SK-N-SH (cell line): ENCODE data around the gene CUBN. TPM values are rescaled to one million over a fixed set of nuclear protein-coding genes. Genes with fewer than 3 reads are reported as not detected.

Experiments
- CTCF ChIA-PET: fragments of 300-600, 350-600 bp; formaldehyde crosslinking; extraction: SDS; loops from one replicate; lab custom pipeline; 2021; lab: Yijun Ruan, JAX
- POLR2A ChIA-PET: fragments of 350-600 bp; sonication (Branson Sonifier 250); formaldehyde crosslinking; extraction: SDS; loops from one replicate; lab custom pipeline; 2020; ENCODE audit warnings: antibody characterized with exemption, inconsistent platforms; lab: Yijun Ruan, JAX
- DNase-seq: peaks from one replicate; pipeline ENCODE4 v3.0.0; 2012
- H2AFZ ChIP-seq: fragments of 200-600 bp; sonication (generic); 2 replicates; pipeline ENCODE4 v1.8.1; 2016; ENCODE audit warnings: antibody characterized with exemption, mild to moderate bottlenecking, low read depth
- H3F3A ChIP-seq: fragments of 200-600 bp; sonication (generic); replicated peaks from 2 replicates; pipeline ENCODE3; 2016; ENCODE audit warnings: antibody characterized with exemption, mild to moderate bottlenecking; ENCODE audit not compliant: insufficient read depth
- H3K27ac ChIP-seq, 2 experiments: fragments of 200-500 bp in 1 of 2; fragments of 200-600 bp in 1 of 2; sonication (Bioruptor generic) in 1 of 2; sonication (generic), shearing (Covaris generic) in 1 of 2; 2 replicates each; pipeline versions ENCODE4 v1.5.1 to v1.6.1; 2014 to 2016; ENCODE audit warnings: low read depth in 2 of 2, inconsistent platforms in 1 of 2, low read length in 1 of 2, mild to moderate bottlenecking in 1 of 2, mixed read lengths in 1 of 2
- H3K27me3 ChIP-seq: fragments of 200-600 bp; sonication (generic), shearing (Covaris generic); 2 replicates; pipeline ENCODE4 v1.6.1; 2016; ENCODE audit warnings: mixed run types; ENCODE audit not compliant: insufficient read depth
- H3K36me3 ChIP-seq, 2 experiments: fragments of 200-500 bp in 1 of 2; fragments of 200-600 bp in 1 of 2; sonication (Bioruptor generic) in 1 of 2; sonication (generic) in 1 of 2; replicated peaks in 1 of 2; 2 replicates each; pipeline versions ENCODE3 to v1.5.1; 2014 to 2016; ENCODE audit warnings: low read length in 1 of 2, mild to moderate bottlenecking in 1 of 2; ENCODE audit not compliant: insufficient read depth in 2 of 2, control insufficient read depth in 1 of 2
- H3K4me1 ChIP-seq, 2 experiments: fragments of 200-500 bp in 1 of 2; fragments of 200-600 bp in 1 of 2; sonication (Bioruptor generic) in 1 of 2; sonication (generic), shearing (Covaris generic) in 1 of 2; 2 replicates each; pipeline versions ENCODE4 v1.5.1 to v1.6.1; 2014 to 2016; ENCODE audit warnings: low read depth in 1 of 2, low read length in 1 of 2, mixed run types in 1 of 2; ENCODE audit not compliant: insufficient read depth in 2 of 2, control insufficient read depth in 1 of 2
- H3K4me2 ChIP-seq: fragments of 200-600 bp; sonication (generic), shearing (Covaris generic); 2 replicates; pipeline ENCODE4 v1.6.1; 2017; ENCODE audit warnings: mixed run types
- H3K4me3 ChIP-seq, 2 experiments: fragments of 200-500 bp in 1 of 2; fragments of 200-600 bp in 1 of 2; sonication (Bioruptor generic) in 1 of 2; sonication (generic), shearing (Covaris generic) in 1 of 2; 2 replicates each; pipeline versions ENCODE4 v1.5.1 to v1.8.1; 2014 to 2016; ENCODE audit warnings: low read depth in 2 of 2, inconsistent platforms in 1 of 2, low read length in 1 of 2, mild to moderate bottlenecking in 1 of 2, mixed read lengths in 1 of 2, moderate library complexity in 1 of 2
- H3K79me2 ChIP-seq: fragments of 200-600 bp; sonication (generic); 2 replicates; pipeline ENCODE4 v1.8.1; 2017; ENCODE audit warnings: mild to moderate bottlenecking; ENCODE audit not compliant: insufficient read depth
- H3K9ac ChIP-seq: fragments of 200-600 bp; sonication (generic); 2 replicates; pipeline ENCODE4 v1.6.1; 2017; ENCODE audit warnings: mixed run types
- H3K9me2 ChIP-seq: fragments of 200-600 bp; sonication (generic); 2 replicates; pipeline ENCODE4 v1.6.1; 2017; ENCODE audit warnings: mixed run types
- H3K9me3 ChIP-seq: fragments of 200-600 bp; sonication (generic); 2 replicates; pipeline ENCODE4 v1.6.1; 2017; ENCODE audit warnings: mixed run types, mild to moderate bottlenecking, moderate library complexity
- H4K20me1 ChIP-seq: fragments of 200-600 bp; sonication (generic); 2 replicates; pipeline ENCODE4 v1.6.1; 2017; ENCODE audit warnings: mild to moderate bottlenecking, mixed run types; ENCODE audit not compliant: insufficient read depth
- CTCF ChIP-seq: fragments of 200-600 bp; sonication (generic); IDR thresholded peaks from 2 replicates; pipeline ENCODE4 v1.6.1; 2017; ENCODE audit warnings: antibody characterized with exemption, mild to moderate bottlenecking, moderate library complexity
- ELF1 ChIP-seq: IDR thresholded peaks from 2 replicates; pipeline ENCODE4 v1.4.0; 2012
- EP300 ChIP-seq, 2 experiments: IDR thresholded peaks; 2 replicates each; pipeline versions ENCODE4 v1.4.0 to v1.6.1; 2012; ENCODE audit warnings: borderline replicate concordance in 1 of 2, low read depth in 1 of 2, low read length in 1 of 2
- EZH2phosphoT487 ChIP-seq: fragments of 200-600 bp; sonication (generic); IDR thresholded peaks from 2 replicates; pipeline ENCODE4 v1.6.1; 2017; ENCODE audit warnings: low read depth, mixed run types, mild to moderate bottlenecking, antibody characterized with exemption, moderate library complexity, borderline replicate concordance
- FOXM1 ChIP-seq: IDR thresholded peaks from 2 replicates; pipeline ENCODE4 v1.4.0; 2012; ENCODE audit warnings: low read depth, mild to moderate bottlenecking
- GABPA ChIP-seq: IDR thresholded peaks from 2 replicates; pipeline ENCODE4 v1.4.0; 2012; ENCODE audit warnings: low read depth, mild to moderate bottlenecking
- IRF3 ChIP-seq: fragments of 150-350 bp; IDR thresholded peaks from 2 replicates; pipeline ENCODE4 v1.6.1; 2016; ENCODE audit warnings: mild to moderate bottlenecking, low read depth, low read length
- JUND ChIP-seq: IDR thresholded peaks from 2 replicates; pipeline ENCODE4 v1.4.0; 2012
- MAX ChIP-seq: IDR thresholded peaks from 2 replicates; pipeline ENCODE4 v1.4.0; 2012; ENCODE audit warnings: low read depth
- MEF2A ChIP-seq: IDR thresholded peaks from 2 replicates; pipeline ENCODE4 v1.4.0; 2012; ENCODE audit warnings: low read depth, borderline replicate concordance
- MXI1 ChIP-seq: IDR thresholded peaks from 2 replicates; pipeline ENCODE4 v1.6.1; 2012; ENCODE audit warnings: mild to moderate bottlenecking, low read depth, low read length, improper control_type of control experiment
- NFIC ChIP-seq: IDR thresholded peaks from 2 replicates; pipeline ENCODE4 v1.4.0; 2012; ENCODE audit warnings: borderline replicate concordance
- NRF1 ChIP-seq: IDR thresholded peaks from 2 replicates; pipeline ENCODE4 v1.6.1; 2012; ENCODE audit warnings: low read depth, mild to moderate bottlenecking, low read length
- PBX3 ChIP-seq: IDR thresholded peaks from 2 replicates; pipeline ENCODE4; 2012
- RCOR1 ChIP-seq: fragments of 150-350 bp; IDR thresholded peaks from 2 replicates; pipeline ENCODE4 v1.6.1; 2017; ENCODE audit warnings: antibody characterized with exemption, low read length
- REST ChIP-seq: IDR thresholded peaks from 2 replicates; pipeline ENCODE4 v1.6.1; 2012; ENCODE audit warnings: mild to moderate bottlenecking, low read depth, low read length, moderate library complexity
- RXRA ChIP-seq: IDR thresholded peaks from 2 replicates; pipeline ENCODE4 v1.4.0; 2012; ENCODE audit warnings: low read depth, mild to moderate bottlenecking, borderline replicate concordance
- SIN3A ChIP-seq: IDR thresholded peaks from 2 replicates; pipeline ENCODE4 v1.6.1; 2012; ENCODE audit warnings: low read depth, mild to moderate bottlenecking, low read length, moderate library complexity, borderline replicate concordance
- SMC3 ChIP-seq: IDR thresholded peaks from 2 replicates; pipeline ENCODE4 v1.6.1; 2012; ENCODE audit warnings: low read depth, low read length, improper control_type of control experiment
- TAF1 ChIP-seq: IDR thresholded peaks from 2 replicates; pipeline ENCODE4 v1.6.1; 2012; ENCODE audit warnings: low read depth, mild to moderate bottlenecking, low read length, moderate library complexity, borderline replicate concordance
- TCF12 ChIP-seq: IDR thresholded peaks from 2 replicates; pipeline ENCODE4 v1.4.0; 2012
- TEAD4 ChIP-seq: IDR thresholded peaks from 2 replicates; pipeline ENCODE4 v1.4.0; 2012; ENCODE audit warnings: mild to moderate bottlenecking, borderline replicate concordance; ENCODE audit not compliant: insufficient read depth
- USF1 ChIP-seq: IDR thresholded peaks from 2 replicates; pipeline ENCODE4 v1.4.0; 2012; ENCODE audit warnings: low read depth, borderline replicate concordance
- YY1 ChIP-seq: IDR thresholded peaks from 2 replicates; pipeline ENCODE4 v1.4.0; 2012; ENCODE audit warnings: low read depth, mild to moderate bottlenecking
- WGBS: methylation state at CpG from one replicate; pipeline ENCODE4 v1.1.6; 2017; ENCODE audit warnings: low lambda C conversion rate; 5-methylcytosine and 5-hydroxymethylcytosine counted together
- polyA plus RNA-seq, 3 experiments: library from polyadenylated mRNA; depleted of rRNA; stranded (reverse); fragments of >200 nt; gene quantifications; 2 replicates each; pipeline ENCODE4 v1.2.3, GENCODE V29; 2012

The CUBN gene
- polyA plus RNA-seq, 1 of the 3 experiments (the other 2 are of a cell fraction) = 2.4 TPM

GRCh38 chr10:16832351-16833080 is 297.1 kb downstream of the CUBN start:
- H4K20me1 ChIP-seq = no peaks in the 10 kb centered on the region
- peaks cover 51% of the 10 kb centered on the region for H3F3A ChIP-seq
- H3K9me2 ChIP-seq = no peaks in the 10 kb centered on the region
- peaks cover 0 to 34% of the 10 kb centered on the region in 2 experiments; a peak in 2 of 4 replicates for H3K4me1 ChIP-seq
- CTCF ChIA-PET = interaction anchor here (1.3 kb wide), 2 partner anchors 7 to 440 kb away, joined by 3 read pairs; no protein-coding TSS in a partner anchor
- H3K4me2 ChIP-seq = peak overlapping the region; percentile 44
- POLR2A ChIA-PET = no interaction called here
- no peak overlapping the region for H3K4me3 ChIP-seq
- H3K27ac ChIP-seq = peak overlapping the region; percentile 76 to 99
- DNase-seq = no peak
- no peaks in the 10 kb centered on the region for H3K36me3 ChIP-seq
- peaks cover 3% of the 10 kb centered on the region; the same call in 1 of the 2 replicates for H3K79me2 ChIP-seq
- H3K9ac ChIP-seq = peak overlapping the region; percentile 62
- WGBS = 38% methylated on average over 10 of the region's 11 CpGs
- H2AFZ ChIP-seq = peak overlapping the region; percentile 84; the same call in 1 of the 2 replicates
- no peaks in the 10 kb centered on the region for H3K27me3 ChIP-seq
- H3K9me3 ChIP-seq = no peaks in the 10 kb centered on the region
- TF ChIP-seq EZH2phosphoT487 (no peak), ELF1 (peak; percentile 83), MEF2A (0 out of 2 replicates have a peak, but pooled peaks have one; percentile 23), MXI1 (no peak), YY1 (peak; percentile 61; the same call in 1 of the 2 replicates), TCF12 (peak; percentile 87), IRF3 (no peak), TEAD4 (peak; percentile 74), EP300 (IDR thresholded peaks at IDR 0.05; ENCODE audit: borderline replicate concordance in 1 of 2, low read depth in 1 of 2, low read length in 1 of 2) (peak in 1 of 2 experiments; percentile 72; a peak in 1 of 4 replicates), REST (0 out of 2 replicates have a peak, but pooled peaks have one; percentile 17), PBX3 (peak; percentile 43), NRF1 (no peak), GABPA (peak; percentile 54), SMC3 (no peak), NFIC (peak; percentile 90), CTCF (no peak), FOXM1 (no peak), RXRA (0 out of 2 replicates have a peak, but pooled peaks have one; percentile 11), JUND (peak; percentile 22; the same call in 1 of the 2 replicates), MAX (peak; percentile 73; the same call in 1 of the 2 replicates), RCOR1 (no peak), USF1 (no peak), TAF1 (0 out of 2 replicates have a peak, but pooled peaks have one; percentile 50), SIN3A (0 out of 2 replicates have a peak, but pooled peaks have one; percentile 36)
